ENCODE results near the gene SREK1.
A peak's percentile ranks its signal among the peaks of the same experiment; 100 is the strongest.
"Not testable (repeated sequence)": the region's sequence is repeated elsewhere in the genome, so short reads cannot be mapped to it uniquely, and the experiment has no call there.

SREK1 gene

GRCh38 chr5:66168226-66168625, 24.1 kb downstream of the SREK1 start:
- no peak for DNase-seq

GRCh38 chr5:66169534-66169933, 25.4 kb downstream of the SREK1 start:
- DNase-seq: peak in 1 of 5 experiments; percentile 90

GRCh38 chr5:66170195-66170919, 26.3 kb downstream of the SREK1 start:
- peak in 1 of 5 experiments; percentile 35 for DNase-seq

- DNase-seq: peak in 4 of 5 experiments; percentile 19 to 88 (median 44)
These were observed 27.5 kb downstream of the SREK1 start for GRCh38 chr5:66171349-66172344.

- peak in 1 of 5 experiments; percentile 42 for DNase-seq
These were observed 30.2 kb downstream of the SREK1 start for GRCh38 chr5:66174338-66174737.

GRCh38 chr5:66178799-66179198, 34.7 kb downstream of the SREK1 start:
- no peak for DNase-seq

GRCh38 chr5:66179297-66180051, 35.4 kb downstream of the SREK1 start:
- DNase-seq: no peak

- no peak for DNase-seq
These were observed 36.4 kb downstream of the SREK1 start for GRCh38 chr5:66180282-66181155.

- no peak for DNase-seq
These were observed 42.0 kb downstream of the SREK1 start for GRCh38 chr5:66186108-66186507.

- DNase-seq: no peak
These were observed 49.3 kb downstream of the SREK1 start for GRCh38 chr5:66193419-66193818.

- no peak for DNase-seq
These were observed 53.8 kb downstream of the SREK1 start for GRCh38 chr5:66197764-66198405.

GRCh38 chr5:66198837-66199236, 54.7 kb downstream of the SREK1 start:
- no peak for DNase-seq

GRCh38 chr5:66203531-66203930, 59.4 kb downstream of the SREK1 start:
- no peak for DNase-seq

- DNase-seq: no peak
These were observed 62.4 kb downstream of the SREK1 start for GRCh38 chr5:66206465-66206864.

GRCh38 chr5:66207800-66208561, 63.9 kb downstream of the SREK1 start:
- no peak for DNase-seq

- DNase-seq: no peak
These were observed 65.2 kb downstream of the SREK1 start for GRCh38 chr5:66209350-66209749.

- DNase-seq: no peak
These were observed 65.7 kb downstream of the SREK1 start for GRCh38 chr5:66209794-66210193.

- no peak for DNase-seq
These were observed 69.4 kb downstream of the SREK1 start for GRCh38 chr5:66213533-66213932.

- DNase-seq: peak in 1 of 5 experiments; percentile 57
These were observed 78.4 kb downstream of the SREK1 start for GRCh38 chr5:66222455-66222854.

GRCh38 chr5:66222896-66223295, 78.8 kb downstream of the SREK1 start:
- not testable (repeated sequence) for DNase-seq

All from T-helper 2 cell (primary cell).